Activated T-helper 17 cell treated with anti-CD3 and anti-CD28 coated beads, Interleukin-2, amount 50 U/mL, for 72 hours (primary cell): Measurements from ENCODE around the gene CAPS. TPM values are rescaled to one million over a fixed set of nuclear protein-coding genes. Genes with fewer than 3 reads are reported as not detected.

Experiments
- ATAC-seq: fragments of 150-1000 bp; cut with Tn5 transposase; replicated peaks from 2 replicates; pipeline ENCODE4 v1.10.0; 2021; ENCODE audit warnings: mild to moderate bottlenecking, moderate library complexity
- H3K27ac Mint-ChIP-seq: one replicate; pipeline ENCODE4 v1.8.0; 2022; ENCODE audit warnings: mixed read lengths
- H3K27me3 Mint-ChIP-seq: one replicate; pipeline ENCODE4 v1.8.0; 2022; ENCODE audit warnings: mixed read lengths
- H3K36me3 Mint-ChIP-seq: one replicate; pipeline ENCODE4 v1.8.0; 2022; ENCODE audit warnings: low read depth, mild to moderate bottlenecking, mixed read lengths
- H3K4me1 Mint-ChIP-seq: one replicate; pipeline ENCODE4 v1.8.0; 2022; ENCODE audit warnings: mixed read lengths
- H3K4me3 Mint-ChIP-seq: one replicate; pipeline ENCODE4 v1.8.0; 2022; ENCODE audit warnings: mild to moderate bottlenecking, mixed read lengths
- H3K9me3 Mint-ChIP-seq: one replicate; pipeline ENCODE4 v1.8.0; 2022; ENCODE audit warnings: mixed read lengths
- total RNA-seq, 2 donors: library from RNA; stranded (reverse); gene quantifications; one replicate each; pipeline ENCODE4 v1.2.3, GENCODE V29; 2022

CAPS gene
- total RNA-seq, 2 donors from 2014 or later = 3.8 to 5.1 TPM

DNA sequence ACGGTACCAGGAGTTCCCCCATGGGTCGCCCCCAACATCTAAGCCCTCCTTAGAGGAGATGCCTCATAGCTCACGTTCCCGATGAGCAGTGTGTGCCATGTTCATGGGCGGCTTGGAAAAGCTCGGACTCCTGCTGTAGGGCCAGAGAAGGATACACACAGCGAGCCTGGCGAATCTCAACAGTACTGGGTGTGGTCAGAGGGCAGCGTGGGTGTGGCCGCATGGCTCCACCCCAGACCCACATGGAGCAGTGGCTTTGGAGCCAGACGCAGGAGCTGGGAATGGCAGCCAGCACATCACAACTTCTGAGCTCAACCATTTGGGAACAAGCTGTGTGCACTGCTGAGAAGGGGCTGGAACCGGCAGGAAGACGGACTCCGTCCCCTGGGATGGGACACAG is 15.6 kb downstream of the CAPS start:
- H3K4me1 Mint-ChIP-seq = no peaks in the 10 kb centered on the region
- H3K4me3 Mint-ChIP-seq = no peak overlapping the region
- no peaks in the 10 kb centered on the region for H3K27me3 Mint-ChIP-seq
- no peaks in the 10 kb centered on the region for H3K9me3 Mint-ChIP-seq
- no peak overlapping the region for H3K27ac Mint-ChIP-seq
- no peak for ATAC-seq
- H3K36me3 Mint-ChIP-seq = peaks cover 91% of the 10 kb centered on the region

DNA sequence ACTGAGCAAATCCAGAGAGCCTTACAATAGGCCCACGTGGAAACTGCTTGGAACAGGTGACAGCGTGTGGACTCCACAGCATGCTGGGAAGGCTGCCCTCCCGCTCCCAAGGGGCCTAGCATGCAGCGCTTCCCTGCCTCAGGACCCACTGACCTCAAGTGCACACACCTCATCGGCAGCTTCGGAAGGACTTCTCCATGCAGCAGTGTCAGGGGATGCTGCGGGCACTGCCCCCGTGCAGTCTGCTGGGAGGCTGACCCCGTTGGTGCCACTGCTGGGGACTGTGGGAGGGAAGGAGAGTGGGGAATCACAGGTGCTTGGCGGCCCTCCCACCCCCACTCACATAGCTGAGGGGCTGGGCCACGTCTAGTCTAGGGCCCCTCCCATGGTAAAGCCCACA is 17.2 kb downstream of the CAPS start:
- no peak for ATAC-seq
- no peak overlapping the region for H3K4me3 Mint-ChIP-seq
- no peaks in the 10 kb centered on the region for H3K9me3 Mint-ChIP-seq

DNA sequence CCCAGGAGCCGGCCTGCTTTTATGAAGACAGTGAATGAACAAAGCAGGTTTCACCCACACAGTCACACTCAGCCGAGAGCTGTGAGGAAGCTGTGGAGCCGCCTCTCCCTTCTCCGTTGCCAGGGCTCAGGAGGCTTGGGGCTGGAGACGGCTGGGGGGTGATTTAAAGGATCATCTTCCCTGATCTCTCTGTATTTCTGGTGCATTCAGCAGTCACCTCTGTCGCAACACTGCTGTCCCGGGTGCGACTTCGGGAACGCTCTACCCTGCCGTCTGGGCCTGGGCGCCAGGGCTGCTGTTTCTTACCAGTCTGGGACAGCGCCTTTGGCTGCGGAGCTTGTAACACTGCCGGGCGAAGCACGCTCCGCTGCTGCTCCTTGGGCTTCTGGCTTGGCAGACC is 18.1 kb downstream of the CAPS start:
- Mint-ChIP-seq H3K4me1 (no peaks in the 10 kb centered on the region), H3K9me3 (no peaks in the 10 kb centered on the region), H3K27ac (no peak overlapping the region), H3K4me3 (no peak overlapping the region), H3K27me3 (no peaks in the 10 kb centered on the region), H3K36me3 (peaks cover 91% of the 10 kb centered on the region)
- no peak for ATAC-seq

More for the DNA sequence above, 17.2 kb downstream of the CAPS start:
- H3K4me1 Mint-ChIP-seq = no peaks in the 10 kb centered on the region
- peaks cover 91% of the 10 kb centered on the region for H3K36me3 Mint-ChIP-seq
- no peak overlapping the region for H3K27ac Mint-ChIP-seq
- no peaks in the 10 kb centered on the region for H3K27me3 Mint-ChIP-seq

DNA sequence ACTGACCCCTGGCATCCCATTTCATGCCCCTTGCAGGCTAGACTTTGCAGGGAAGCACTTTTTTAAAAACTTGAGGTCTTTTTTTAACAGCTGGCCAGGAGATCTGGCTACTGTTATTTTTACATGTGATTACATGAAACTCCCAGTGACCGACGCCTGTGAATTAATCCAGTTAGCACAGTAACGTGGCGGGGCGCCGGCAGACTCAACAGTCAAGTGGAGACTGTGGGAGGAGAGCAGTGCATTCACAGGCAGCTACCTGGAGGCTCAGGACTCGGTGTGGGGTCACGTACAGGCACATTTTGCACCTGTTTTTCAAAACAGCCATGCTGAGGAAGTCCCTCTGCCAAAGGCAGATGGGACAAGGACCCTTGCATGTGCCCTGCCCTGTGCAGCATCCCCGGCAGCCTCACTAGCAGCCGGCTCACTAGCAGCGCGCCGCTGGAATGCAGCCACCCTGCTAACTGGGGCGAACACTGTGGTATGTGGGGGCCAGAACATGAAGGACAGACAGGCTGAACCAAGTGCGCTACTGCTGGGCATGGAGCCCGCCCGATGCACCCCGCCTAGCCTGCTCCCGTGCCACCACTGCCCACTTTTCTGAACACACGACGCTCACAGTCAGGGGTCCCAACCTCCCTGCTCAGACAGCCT is 18.7 kb downstream of the CAPS start:
- Mint-ChIP-seq H3K27me3 (no peaks in the 10 kb centered on the region), H3K36me3 (peaks cover 93% of the 10 kb centered on the region), H3K27ac (peak overlapping the region; percentile 59), H3K9me3 (no peaks in the 10 kb centered on the region), H3K4me1 (no peaks in the 10 kb centered on the region), H3K4me3 (no peak overlapping the region)
- ATAC-seq = no peak

DNA sequence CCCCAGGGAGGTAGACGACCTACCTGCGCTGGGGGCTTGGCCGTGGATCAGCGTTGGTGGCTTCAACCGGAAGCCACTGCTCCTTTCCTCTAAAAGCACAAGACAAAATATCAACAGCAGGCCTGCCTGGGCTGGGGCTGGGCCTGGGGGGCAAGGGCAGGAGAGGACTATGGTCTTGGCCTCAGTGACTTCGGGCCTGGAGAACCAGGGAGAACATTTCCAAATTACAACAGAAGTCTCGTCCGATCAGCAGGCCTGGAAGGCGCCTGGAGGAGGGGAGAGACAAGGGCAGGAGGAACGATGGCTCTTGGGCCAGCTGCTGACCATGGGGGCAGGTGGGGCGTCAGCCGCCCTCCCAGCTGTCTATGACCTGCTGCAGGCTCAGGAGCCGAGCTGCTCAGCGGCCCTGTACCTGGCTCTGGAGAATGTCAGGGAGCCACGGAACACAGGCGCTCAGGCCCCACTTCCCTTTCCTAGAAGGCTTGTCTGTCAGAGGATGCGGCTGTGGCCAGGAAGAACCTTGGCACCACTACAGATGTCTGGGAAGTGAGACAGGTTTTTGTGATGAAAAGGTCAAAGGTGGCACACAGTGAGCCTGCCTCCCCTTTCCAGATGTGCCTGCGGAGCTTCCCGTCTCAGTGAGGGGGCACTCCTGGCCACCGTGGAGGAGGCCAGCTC is 19.5 kb downstream of the CAPS start:
- Mint-ChIP-seq H3K4me3 (no peak overlapping the region), H3K36me3 (peaks cover 93% of the 10 kb centered on the region), H3K27ac (peak overlapping the region; percentile 59), H3K4me1 (no peaks in the 10 kb centered on the region), H3K27me3 (no peaks in the 10 kb centered on the region), H3K9me3 (no peaks in the 10 kb centered on the region)
- ATAC-seq = no peak

DNA sequence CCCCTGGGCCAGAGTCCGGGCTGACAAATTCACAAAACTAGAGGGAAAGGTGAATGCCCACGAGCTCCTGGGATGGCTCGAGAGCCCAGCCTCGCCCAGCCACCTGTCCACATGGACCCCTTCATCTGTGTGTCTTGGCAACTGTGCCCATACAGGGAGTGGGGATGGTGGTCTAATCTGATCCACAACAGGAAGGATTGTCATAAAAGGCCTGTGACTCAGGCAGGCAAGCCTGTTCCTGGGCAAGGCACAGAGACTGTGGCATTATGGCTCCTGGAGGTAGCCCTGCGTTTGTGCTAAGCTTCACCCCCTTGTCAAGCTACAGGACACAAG is 20.0 kb downstream of the CAPS start:
- Mint-ChIP-seq H3K27ac (no peak overlapping the region), H3K4me3 (no peak overlapping the region)
- ATAC-seq = no peak

DNA sequence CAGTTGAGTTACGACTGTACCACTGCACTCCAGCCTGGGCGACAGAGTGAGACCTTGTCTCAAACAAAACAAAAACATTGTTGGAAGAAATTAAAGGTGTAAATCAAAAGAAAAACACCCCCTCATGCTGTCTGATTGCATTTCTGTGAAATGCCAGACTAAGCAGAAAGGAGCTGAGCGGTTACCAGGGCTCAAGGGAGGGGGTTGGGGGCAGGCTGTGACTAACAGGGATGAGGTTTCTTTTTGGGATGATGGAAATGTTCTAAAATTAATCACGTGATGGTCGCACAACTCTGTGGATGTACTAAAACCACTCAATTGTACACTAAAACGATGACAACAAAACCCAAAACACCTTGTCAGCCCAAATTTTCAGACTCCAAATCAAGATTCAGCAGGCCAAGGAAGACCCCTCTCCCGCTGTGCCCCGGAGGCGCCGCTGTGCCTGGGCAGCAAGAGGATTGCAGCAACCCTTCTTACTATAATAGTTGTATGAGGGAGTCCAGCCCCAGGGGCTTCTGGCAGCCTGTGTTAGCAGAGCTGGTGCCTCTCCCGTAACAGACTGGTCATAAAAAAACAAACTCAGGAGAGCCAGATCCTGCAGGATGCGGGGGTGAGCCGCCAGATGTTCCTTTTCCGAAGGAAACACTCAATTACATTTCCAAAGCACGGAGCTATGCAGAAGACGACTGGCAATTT is 20.9 kb downstream of the CAPS start:
- Mint-ChIP-seq H3K36me3 (peaks cover 93% of the 10 kb centered on the region), H3K27ac (peak overlapping the region; percentile 21), H3K4me1 (no peaks in the 10 kb centered on the region), H3K9me3 (no peaks in the 10 kb centered on the region), H3K27me3 (no peaks in the 10 kb centered on the region), H3K4me3 (no peak overlapping the region)
- no peak for ATAC-seq

More for the DNA sequence above, 20.0 kb downstream of the CAPS start:
- Mint-ChIP-seq H3K36me3 (peaks cover 93% of the 10 kb centered on the region), H3K27me3 (no peaks in the 10 kb centered on the region), H3K9me3 (no peaks in the 10 kb centered on the region), H3K4me1 (no peaks in the 10 kb centered on the region)

DNA sequence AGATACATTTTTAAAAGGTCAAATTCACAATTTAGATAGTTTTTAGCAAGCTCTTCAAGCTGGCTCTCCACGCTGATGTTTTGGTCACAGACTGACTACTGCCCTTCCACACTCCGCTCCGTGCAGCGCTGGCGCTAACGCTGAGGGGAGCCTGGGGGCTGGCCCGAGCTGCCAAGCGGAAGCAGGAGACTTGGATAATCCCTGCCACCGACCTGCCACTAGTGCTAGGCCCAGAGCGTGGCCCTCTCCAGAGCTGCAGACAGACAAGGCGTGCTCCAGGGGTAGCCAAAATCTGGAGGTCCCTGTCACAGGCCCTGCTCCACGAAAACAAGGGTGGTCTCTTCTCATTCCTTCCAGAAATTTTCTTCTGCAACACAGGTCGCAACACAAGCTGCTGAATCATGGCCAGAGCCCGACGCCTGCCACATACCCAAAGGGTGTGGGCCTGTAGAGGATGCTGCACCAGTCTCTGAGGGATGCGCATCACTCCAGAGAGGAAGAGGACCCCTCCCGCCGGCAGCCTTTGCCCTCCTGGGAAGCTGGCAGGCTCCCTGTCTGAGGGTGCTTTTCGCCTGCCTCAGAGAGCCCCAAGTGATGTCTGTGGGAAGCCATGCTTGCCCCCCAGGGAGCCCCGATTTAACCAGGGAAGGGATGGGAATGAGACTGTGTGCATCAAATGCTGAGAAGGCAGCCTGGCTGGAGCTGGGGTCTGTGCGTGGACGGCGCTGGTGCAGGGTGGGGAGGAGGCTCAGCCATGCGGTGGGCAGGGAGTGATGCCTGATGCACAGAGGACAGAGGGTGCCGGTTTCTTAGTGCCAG is 21.6 kb downstream of the CAPS start:
- no peaks in the 10 kb centered on the region for H3K4me1 Mint-ChIP-seq
- H3K36me3 Mint-ChIP-seq = peaks cover 89% of the 10 kb centered on the region
- no peak overlapping the region for H3K4me3 Mint-ChIP-seq
- no peak overlapping the region for H3K27ac Mint-ChIP-seq
- no peaks in the 10 kb centered on the region for H3K27me3 Mint-ChIP-seq
- no peaks in the 10 kb centered on the region for H3K9me3 Mint-ChIP-seq
- ATAC-seq = no peak

DNA sequence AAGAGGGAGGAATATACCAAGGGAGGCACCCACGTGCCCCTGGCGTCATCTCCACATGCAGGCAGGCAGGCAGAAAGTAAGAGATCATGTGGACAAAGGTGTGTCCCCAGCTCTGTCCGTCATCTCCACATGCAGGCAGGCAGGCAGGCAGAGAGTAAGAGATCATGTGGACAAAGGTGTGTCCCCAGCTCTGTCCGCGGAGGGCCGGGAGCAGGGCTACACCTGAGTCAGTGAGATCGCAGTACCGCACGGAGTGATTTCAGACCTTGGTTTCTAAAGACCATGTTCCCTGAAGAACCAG is 22.2 kb downstream of the CAPS start:
- Mint-ChIP-seq H3K4me1 (no peaks in the 10 kb centered on the region), H3K36me3 (peaks cover 88% of the 10 kb centered on the region), H3K27me3 (no peaks in the 10 kb centered on the region), H3K9me3 (no peaks in the 10 kb centered on the region), H3K4me3 (no peak overlapping the region), H3K27ac (no peak overlapping the region)
- no peak for ATAC-seq

DNA sequence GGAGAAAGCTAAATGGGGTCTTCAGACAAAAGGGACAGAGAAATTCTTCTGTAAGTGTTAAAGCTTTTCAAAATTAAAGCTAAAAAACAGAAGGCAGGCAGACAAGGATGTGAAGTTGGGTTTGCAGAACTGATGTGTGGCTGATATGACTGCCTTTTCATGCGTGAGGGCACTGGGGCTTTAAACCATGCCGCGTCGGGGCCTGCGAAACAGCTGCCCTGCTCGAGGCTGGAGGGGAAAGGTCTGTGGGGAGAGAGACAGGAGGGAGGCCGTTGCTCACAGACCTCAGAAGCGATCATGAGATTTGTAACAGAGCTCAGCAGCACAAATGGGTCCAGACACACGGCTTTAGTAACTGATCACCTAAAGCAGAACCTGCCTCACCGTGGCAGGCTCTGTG is 23.5 kb downstream of the CAPS start:
- no peaks in the 10 kb centered on the region for H3K9me3 Mint-ChIP-seq
- H3K27me3 Mint-ChIP-seq = no peaks in the 10 kb centered on the region
- no peaks in the 10 kb centered on the region for H3K4me1 Mint-ChIP-seq
- H3K36me3 Mint-ChIP-seq = peaks cover 86% of the 10 kb centered on the region
- H3K27ac Mint-ChIP-seq = peak overlapping the region; percentile 30
- no peak for ATAC-seq
- H3K4me3 Mint-ChIP-seq = no peak overlapping the region

DNA sequence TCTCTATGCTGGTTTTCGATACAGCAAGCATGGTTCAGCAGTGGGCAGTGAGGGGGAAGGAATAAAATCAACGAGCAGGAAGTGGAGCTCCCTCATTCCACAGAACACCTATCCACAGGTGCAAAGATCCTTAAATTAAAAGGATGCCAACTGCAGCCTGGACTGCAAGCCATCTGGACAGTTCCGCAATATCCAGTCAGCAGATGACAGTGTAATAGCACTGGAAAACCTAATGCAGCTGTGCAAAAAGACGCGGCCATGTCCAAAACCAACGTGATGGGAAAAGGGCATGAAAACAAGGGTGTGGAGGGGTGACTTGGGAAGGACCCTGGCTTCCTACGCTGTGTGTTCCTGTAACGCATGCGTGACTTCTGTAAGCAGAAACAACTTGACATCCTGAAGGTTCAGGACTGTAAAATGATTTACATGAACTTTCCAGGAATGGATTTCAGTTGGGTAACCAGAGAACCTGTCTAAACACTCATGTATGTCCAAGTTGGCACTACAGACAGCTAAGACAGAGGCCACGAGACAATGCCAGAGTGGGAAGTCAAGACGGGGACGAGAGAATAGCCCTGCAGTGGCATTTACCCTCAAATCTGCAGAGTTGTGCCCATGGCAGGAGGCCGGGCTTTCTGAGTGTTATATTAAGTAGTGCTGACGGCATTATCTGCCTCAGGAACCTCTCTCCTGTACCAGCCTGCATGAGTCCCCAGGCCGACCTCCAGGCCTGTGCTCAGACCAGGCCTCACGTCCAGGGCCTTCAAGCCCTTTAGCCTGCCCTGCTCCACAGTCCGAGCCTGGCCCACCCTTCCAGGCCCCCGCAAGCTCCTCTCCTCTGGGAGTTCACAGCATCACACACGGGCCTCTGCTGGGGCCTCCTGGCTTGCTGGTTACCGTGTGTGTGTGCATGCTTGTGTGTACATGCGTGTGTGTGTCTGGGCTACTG is 26.5 kb downstream of the CAPS start:
- no peak for ATAC-seq
- Mint-ChIP-seq H3K4me1 (peaks cover 4% of the 10 kb centered on the region), H3K9me3 (no peaks in the 10 kb centered on the region), H3K36me3 (peaks cover 75% of the 10 kb centered on the region), H3K27ac (no peak overlapping the region), H3K4me3 (no peak overlapping the region), H3K27me3 (no peaks in the 10 kb centered on the region)

DNA sequence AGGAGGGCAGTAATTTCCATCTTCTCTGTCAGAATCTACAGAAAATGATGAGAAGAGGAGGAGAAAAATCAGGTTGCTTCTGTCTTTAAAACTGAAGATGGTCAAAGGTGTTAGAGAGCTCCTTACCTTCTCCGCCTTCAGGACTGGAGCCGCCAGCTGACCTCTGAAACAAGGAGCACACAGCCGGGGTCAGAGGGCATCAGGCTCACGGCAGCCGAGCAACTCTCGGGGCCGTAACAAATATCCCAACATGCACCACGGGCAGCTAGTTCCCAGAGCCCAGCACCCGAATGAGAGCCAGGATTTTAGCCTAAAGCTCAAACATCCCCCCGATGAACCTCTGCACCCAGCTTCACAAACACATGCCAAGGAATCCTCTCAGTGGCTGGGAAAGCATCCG is 27.6 kb downstream of the CAPS start:
- H3K36me3 Mint-ChIP-seq = peaks cover 71% of the 10 kb centered on the region
- H3K4me3 Mint-ChIP-seq = no peak overlapping the region
- H3K27me3 Mint-ChIP-seq = no peaks in the 10 kb centered on the region
- H3K9me3 Mint-ChIP-seq = no peaks in the 10 kb centered on the region
- no peak overlapping the region for H3K27ac Mint-ChIP-seq
- no peak for ATAC-seq
- H3K4me1 Mint-ChIP-seq = peaks cover 7% of the 10 kb centered on the region

DNA sequence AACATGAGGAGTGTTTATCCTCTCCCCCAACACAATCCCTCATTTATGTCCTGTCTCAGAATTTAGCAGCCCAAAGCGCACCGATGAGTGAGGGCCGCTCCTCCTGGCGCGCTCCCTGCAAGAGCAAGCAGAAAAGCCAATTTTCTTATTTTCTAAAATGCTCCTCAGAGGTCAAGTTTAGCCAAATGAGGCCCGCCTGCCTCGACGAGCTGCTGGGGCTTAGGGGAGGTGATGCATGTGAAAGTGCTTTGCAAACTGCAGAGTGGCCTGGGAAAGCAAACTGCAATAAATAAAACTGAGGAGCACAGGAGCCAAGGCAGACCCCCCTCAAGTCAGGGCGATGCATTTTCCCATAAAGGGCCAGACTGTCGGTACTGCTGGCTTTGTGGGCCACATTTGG is 29.0 kb downstream of the CAPS start:
- no peak for ATAC-seq
- Mint-ChIP-seq H3K4me1 (peaks cover 15% of the 10 kb centered on the region), H3K36me3 (peaks cover 66% of the 10 kb centered on the region), H3K4me3 (no peak overlapping the region), H3K27me3 (no peaks in the 10 kb centered on the region), H3K27ac (peak overlapping the region; percentile 79), H3K9me3 (no peaks in the 10 kb centered on the region)

DNA sequence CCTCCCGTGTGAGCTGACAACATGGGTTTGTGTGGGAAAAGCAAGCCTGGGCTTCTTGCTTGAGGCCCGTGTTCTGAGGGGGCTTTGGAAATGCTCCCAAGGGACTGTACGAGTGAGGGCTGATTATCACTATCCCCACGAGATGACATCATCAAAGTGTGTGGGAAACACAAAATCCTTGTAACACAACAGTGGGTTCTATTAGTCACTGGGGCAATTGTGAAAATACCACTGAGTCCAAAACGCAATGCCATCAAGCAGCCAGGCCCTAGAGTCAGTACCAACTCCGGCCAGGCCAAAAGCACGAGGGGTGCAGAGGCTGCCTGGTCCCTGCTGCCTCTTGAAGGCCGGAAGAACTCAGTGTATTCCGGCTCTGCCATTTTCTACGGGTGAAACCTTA is 29.6 kb downstream of the CAPS start:
- peaks cover 18% of the 10 kb centered on the region for H3K4me1 Mint-ChIP-seq
- H3K4me3 Mint-ChIP-seq = no peak overlapping the region
- H3K36me3 Mint-ChIP-seq = peaks cover 63% of the 10 kb centered on the region
- peak; percentile 57 for ATAC-seq
- H3K27me3 Mint-ChIP-seq = no peaks in the 10 kb centered on the region
- no peaks in the 10 kb centered on the region for H3K9me3 Mint-ChIP-seq
- peak overlapping the region; percentile 79 for H3K27ac Mint-ChIP-seq
